ENCODE data around the gene BTBD1. TPM values are rescaled to one million over a fixed set of nuclear protein-coding genes. Genes with fewer than 3 reads are reported as not detected.

Gene BTBD1
- total RNA-seq, 4 donors from 2014 or later, result 79.8 to 105 (median 99.4) TPM

GRCh38 chr15:82966671-82967071, 100.4 kb downstream of the BTBD1 start:
- H3K4me1 ChIP-seq, result no peaks in the 10 kb centered on the region
- H3K36me3 ChIP-seq, result no peaks in the 10 kb centered on the region
- 75% methylated on average over 4 of the region's 4 CpGs for WGBS, 2 donors
- no peak overlapping the region for H3K4me3 ChIP-seq
- no peaks in the 10 kb centered on the region for H3K27me3 ChIP-seq
- TF ChIP-seq EP300 (IDR thresholded peaks at IDR 0.05), result no peak
- H3K9me3 ChIP-seq, result no peaks in the 10 kb centered on the region
- no peak for DNase-seq (ENCODE audit: low spot score in 2 of 2)
- no peak overlapping the region for H3K27ac ChIP-seq

Small RNA genes lying within 50 kb of the gene (small RNA-seq; reads per million reads assigned to genes)
- not detected for gene MIR4515

Other genes starting within 250 kb of the BTBD1 start
- gene HOMER2, start 114.5 kb downstream of the BTBD1 start, total RNA-seq, result 100 to 1,000 TPM in 1 of 4 donors, 10 to 100 TPM in 3; 25.5 to 950 (median 39.0) TPM
- 10 to 100 TPM in 3 of 4 donors, 1 to 10 TPM in 1; 6.9 to 20.4 (median 15.8) TPM for gene RAMAC, start 81.0 kb downstream of the BTBD1 start, total RNA-seq
- gene C15orf40, start 55.6 kb downstream of the BTBD1 start, total RNA-seq, result 10 to 100 TPM; 13.4 to 21.0 (median 15.4) TPM
- gene TM6SF1, start 40.4 kb upstream of the BTBD1 start, total RNA-seq, result 10 to 100 TPM in 1 of 4 donors, 1 to 10 TPM in 3; 7.5 to 11.2 (median 9.6) TPM
- 10 to 100 TPM; 25.6 to 54.8 (median 43.4) TPM for gene HDGFL3, start 140.6 kb upstream of the BTBD1 start, total RNA-seq
- 1 to 10 TPM in 1 of 4 donors, under 1 TPM in 2, not detected in 1; under 0.01 to 1.4 (median 0.21) TPM for gene BNC1, start 217.4 kb upstream of the BTBD1 start, total RNA-seq